Neutrophil (primary cell): ENCODE data around the gene PRKCH.

Experiments
- H3K27ac ChIP-seq: fragments of 200-600 bp; sonication (generic); 2 replicates; pipeline ENCODE4 v1.5.1; 2016; ENCODE audit warnings: mild to moderate bottlenecking, moderate library complexity
- H3K27me3 ChIP-seq: fragments of 200-600 bp; sonication (generic); 2 replicates; pipeline ENCODE4 v1.6.0; 2016; ENCODE audit warnings: mild to moderate bottlenecking
- H3K36me3 ChIP-seq: fragments of 200-600 bp; sonication (generic); 2 replicates; pipeline ENCODE4 v1.5.1; 2017
- H3K4me1 ChIP-seq, 2 experiments: fragments of 200-600 bp in 1 of 2; sonication (generic) in 1 of 2; 1 replicate in 1 of 2; 2 replicates in 1 of 2; pipeline versions ENCODE4 v1.5.1 to v1.6.1; 2013 to 2016; ENCODE audit warnings: low read depth in 1 of 2, low read length in 1 of 2, mild to moderate bottlenecking in 1 of 2, moderate library complexity in 1 of 2; ENCODE audit not compliant: control insufficient read depth in 1 of 2, insufficient read depth in 1 of 2
- H3K4me3 ChIP-seq, 2 experiments: fragments of 200-600 bp in 1 of 2; sonication (generic) in 1 of 2; 1 replicate in 1 of 2; 2 replicates in 1 of 2; pipeline ENCODE4 v1.5.1; 2013 to 2016; ENCODE audit warnings: low read depth in 1 of 2, low read length in 1 of 2, mild to moderate bottlenecking in 1 of 2, moderate library complexity in 1 of 2
- H3K9me3 ChIP-seq: fragments of 200-600 bp; sonication (generic); 2 replicates; pipeline ENCODE4 v1.5.1; 2016
- TF ChIP-seq, protein P1 (sequence below): fragments of 200-600 bp; sonication (generic); IDR thresholded peaks from 2 replicates; pipeline ENCODE4 v1.5.1; 2016; ENCODE audit warnings: antibody characterized with exemption

Gene PRKCH

DNA sequence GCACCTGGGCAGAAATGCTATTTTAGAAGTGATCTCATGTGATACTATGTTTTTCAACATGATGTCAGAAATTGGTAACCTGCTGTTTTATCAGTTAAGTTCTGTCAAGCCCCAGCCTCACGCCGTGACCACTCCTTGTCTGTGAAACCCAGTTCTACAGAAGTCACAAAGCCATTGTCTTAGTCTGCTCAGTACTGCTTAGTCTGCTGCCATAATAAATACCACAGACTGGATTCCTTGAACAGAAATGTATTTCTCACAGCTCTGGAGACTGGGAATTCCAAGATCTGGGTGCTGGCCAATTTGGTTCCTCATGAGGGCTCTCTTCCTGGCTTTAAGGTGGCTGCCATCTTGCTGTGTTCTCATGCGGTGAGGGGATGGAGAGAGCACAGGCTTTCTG, 176.9 kb downstream of the PRKCH start:
- H3K27ac ChIP-seq: peak overlapping the region; percentile 83
- no peak overlapping the region for H3K4me3 ChIP-seq
- TF ChIP-seq, protein P1, sequence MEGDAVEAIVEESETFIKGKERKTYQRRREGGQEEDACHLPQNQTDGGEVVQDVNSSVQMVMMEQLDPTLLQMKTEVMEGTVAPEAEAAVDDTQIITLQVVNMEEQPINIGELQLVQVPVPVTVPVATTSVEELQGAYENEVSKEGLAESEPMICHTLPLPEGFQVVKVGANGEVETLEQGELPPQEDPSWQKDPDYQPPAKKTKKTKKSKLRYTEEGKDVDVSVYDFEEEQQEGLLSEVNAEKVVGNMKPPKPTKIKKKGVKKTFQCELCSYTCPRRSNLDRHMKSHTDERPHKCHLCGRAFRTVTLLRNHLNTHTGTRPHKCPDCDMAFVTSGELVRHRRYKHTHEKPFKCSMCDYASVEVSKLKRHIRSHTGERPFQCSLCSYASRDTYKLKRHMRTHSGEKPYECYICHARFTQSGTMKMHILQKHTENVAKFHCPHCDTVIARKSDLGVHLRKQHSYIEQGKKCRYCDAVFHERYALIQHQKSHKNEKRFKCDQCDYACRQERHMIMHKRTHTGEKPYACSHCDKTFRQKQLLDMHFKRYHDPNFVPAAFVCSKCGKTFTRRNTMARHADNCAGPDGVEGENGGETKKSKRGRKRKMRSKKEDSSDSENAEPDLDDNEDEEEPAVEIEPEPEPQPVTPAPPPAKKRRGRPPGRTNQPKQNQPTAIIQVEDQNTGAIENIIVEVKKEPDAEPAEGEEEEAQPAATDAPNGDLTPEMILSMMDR: no peak
- no peaks in the 10 kb centered on the region for H3K27me3 ChIP-seq
- H3K4me1 ChIP-seq: peaks cover 41 to 52% of the 10 kb centered on the region in 2 experiments
- H3K36me3 ChIP-seq: no peaks in the 10 kb centered on the region
- H3K9me3 ChIP-seq: no peaks in the 10 kb centered on the region

DNA sequence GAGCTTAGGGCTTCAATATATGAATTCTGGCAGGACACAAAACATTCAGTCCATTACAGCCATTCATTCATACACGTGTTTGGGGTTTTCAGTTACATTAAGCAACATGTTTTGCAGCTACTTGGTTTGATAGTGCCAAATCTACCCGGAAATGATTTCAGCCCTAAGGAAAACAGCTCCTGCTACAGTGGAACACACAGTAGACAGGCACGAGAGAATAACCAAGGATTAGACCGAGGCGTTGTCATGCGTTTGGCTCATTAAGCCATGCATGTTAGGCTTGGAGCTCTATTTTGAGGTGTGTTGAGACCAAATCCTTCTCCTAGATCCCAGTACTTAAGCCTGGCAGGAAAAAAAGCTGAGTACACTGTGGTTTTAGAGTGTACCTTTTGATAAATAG, 177.4 kb downstream of the PRKCH start:
- peaks cover 41 to 52% of the 10 kb centered on the region in 2 experiments for H3K4me1 ChIP-seq
- TF ChIP-seq, protein P1: no peak

DNA sequence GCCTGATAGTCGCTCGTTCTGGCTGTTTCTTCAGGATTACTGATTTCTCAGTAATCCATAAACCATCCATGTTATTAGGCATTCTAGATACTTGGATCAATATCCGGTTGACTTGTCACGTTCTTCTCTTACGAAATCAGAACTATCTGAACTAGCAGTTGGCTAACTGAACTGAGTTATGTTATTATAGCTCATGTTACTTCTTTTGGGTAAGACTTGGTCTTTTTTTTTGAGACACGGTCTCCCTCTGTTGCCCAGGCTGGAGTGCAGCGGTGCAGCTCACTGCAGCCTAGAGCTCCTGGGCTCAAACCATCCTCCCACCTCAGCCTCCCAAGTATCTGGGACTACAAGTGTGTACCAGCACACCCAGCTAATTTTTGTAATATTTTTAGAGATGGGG, 178.6 kb downstream of the PRKCH start:
- Histone ChIP-seq H3K4me1 (peaks cover 39 to 50% of the 10 kb centered on the region in 2 experiments), H3K36me3 (no peaks in the 10 kb centered on the region), H3K27me3 (no peaks in the 10 kb centered on the region), H3K27ac (peak overlapping the region; percentile 83), H3K4me3 (no peak overlapping the region), H3K9me3 (no peaks in the 10 kb centered on the region)
- TF ChIP-seq, protein P1: peak; percentile 35

More for the DNA sequence above, 177.4 kb downstream of the PRKCH start:
- Histone ChIP-seq H3K4me3 (no peak overlapping the region), H3K36me3 (no peaks in the 10 kb centered on the region), H3K27me3 (no peaks in the 10 kb centered on the region), H3K27ac (peak overlapping the region; percentile 83), H3K9me3 (no peaks in the 10 kb centered on the region)

DNA sequence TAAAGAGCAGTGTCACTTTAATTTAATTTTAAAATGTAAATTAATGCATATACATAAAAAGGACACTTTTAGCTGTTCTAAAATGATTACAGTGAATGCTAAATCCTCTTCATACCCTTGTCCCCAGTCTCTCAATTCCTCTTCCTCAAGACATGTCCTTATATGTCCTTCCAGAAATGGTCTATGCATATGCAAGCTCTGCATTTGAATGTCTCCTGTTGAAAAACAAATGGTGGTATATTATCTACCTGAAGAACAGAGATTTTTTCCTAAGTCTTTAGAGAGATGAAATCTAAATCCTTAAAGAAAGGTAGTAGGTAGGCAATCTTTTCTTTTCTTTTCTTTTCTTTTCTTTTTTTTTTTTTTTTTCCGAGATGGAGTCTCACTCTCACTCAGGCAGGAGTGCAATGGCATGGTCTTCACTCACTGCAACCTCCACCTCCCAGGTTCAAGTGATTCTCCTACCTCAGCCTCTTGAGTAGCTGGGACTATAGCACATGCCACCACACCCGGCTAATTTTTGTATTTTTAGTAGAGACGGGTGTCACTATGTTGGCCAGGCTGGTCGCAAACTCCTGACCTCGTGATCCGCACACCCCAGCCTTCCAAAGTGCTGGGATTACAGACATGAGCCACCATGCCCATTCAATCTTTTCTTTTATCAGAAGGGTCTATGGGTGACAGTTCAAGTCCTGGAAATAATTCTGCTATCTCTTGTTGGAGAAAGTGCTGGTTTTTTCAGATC, 180.5 kb downstream of the PRKCH start:
- TF ChIP-seq, protein P1: no peak
- peaks cover 39 to 50% of the 10 kb centered on the region in 2 experiments for H3K4me1 ChIP-seq

DNA sequence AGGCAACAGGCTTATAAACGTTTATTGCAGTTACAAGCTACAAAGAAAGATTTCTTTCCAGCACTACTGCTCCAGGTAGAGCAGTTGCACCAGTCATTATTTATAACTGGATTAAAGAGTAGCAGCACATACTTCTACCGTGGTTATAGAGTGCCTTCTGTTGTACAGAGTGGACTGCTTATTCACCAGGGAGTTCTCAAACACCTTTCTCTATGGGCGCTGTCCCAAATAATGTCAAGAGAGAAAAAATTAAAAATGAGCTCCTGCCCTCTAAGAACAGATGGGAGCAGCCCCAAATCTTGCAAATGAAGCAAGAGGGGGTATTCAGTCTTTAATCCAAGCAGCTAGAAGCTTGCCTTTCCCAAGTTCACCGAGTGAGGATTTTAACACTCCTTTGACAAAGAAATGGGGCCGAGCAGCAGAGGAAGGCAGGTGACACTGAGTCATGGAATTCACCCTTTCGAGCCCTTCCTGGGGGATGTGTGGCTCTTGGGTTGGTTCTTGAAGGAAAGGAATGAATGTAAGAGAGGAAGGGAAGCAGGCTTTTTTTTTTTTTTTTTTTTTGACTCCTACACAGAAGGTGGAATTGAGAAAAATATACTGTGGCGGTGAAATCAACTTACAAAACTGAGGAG, 181.2 kb downstream of the PRKCH start:
- Histone ChIP-seq H3K4me1 (peaks cover 39 to 50% of the 10 kb centered on the region in 2 experiments), H3K9me3 (no peaks in the 10 kb centered on the region), H3K4me3 (no peak overlapping the region), H3K36me3 (no peaks in the 10 kb centered on the region), H3K27ac (peak overlapping the region; percentile 76), H3K27me3 (no peaks in the 10 kb centered on the region)
- TF ChIP-seq, protein P1: no peak

More for the DNA sequence above, 180.5 kb downstream of the PRKCH start:
- H3K27ac ChIP-seq: peak overlapping the region; percentile 4
- no peaks in the 10 kb centered on the region for H3K9me3 ChIP-seq
- no peaks in the 10 kb centered on the region for H3K27me3 ChIP-seq
- no peaks in the 10 kb centered on the region for H3K36me3 ChIP-seq
- H3K4me3 ChIP-seq: no peak overlapping the region
